Trophoblast cell (in vitro differentiated cells and primary cell): ENCODE results near the gene PRDM1.

Experiments used
- DNase-seq, 2 donors: peaks; one replicate each; pipeline ENCODE4 v3.0.0-alpha.2; 2016
- H2AFZ ChIP-seq: 2 replicates; pipeline ENCODE4 v1.6.1; 2013; ENCODE audit warnings: low read length, moderate library complexity, mild to moderate bottlenecking; ENCODE audit not compliant: insufficient read depth, poor library complexity
- H2AK5ac ChIP-seq: 2 replicates; pipeline ENCODE4 v1.6.1; 2013; ENCODE audit warnings: mild to moderate bottlenecking, low read length
- H2BK120ac ChIP-seq: 2 replicates; pipeline ENCODE4 v1.6.1; 2013; ENCODE audit warnings: low read length, mild to moderate bottlenecking, moderate library complexity; ENCODE audit not compliant: insufficient read depth, poor library complexity
- H2BK12ac ChIP-seq: 2 replicates; pipeline ENCODE4 v1.6.1; 2013; ENCODE audit warnings: mild to moderate bottlenecking, low read length, moderate library complexity
- H2BK5ac ChIP-seq: 2 replicates; pipeline ENCODE4 v1.6.1; 2013; ENCODE audit warnings: low read length, low read depth, moderate library complexity, mild to moderate bottlenecking; ENCODE audit not compliant: poor library complexity
- H3K14ac ChIP-seq: 2 replicates; pipeline ENCODE4 v1.6.1; 2013; ENCODE audit warnings: mild to moderate bottlenecking, low read length
- H3K18ac ChIP-seq: 2 replicates; pipeline ENCODE4 v1.6.1; 2013; ENCODE audit warnings: mild to moderate bottlenecking, low read length
- H3K23ac ChIP-seq: 2 replicates; pipeline ENCODE4 v1.6.1; 2013; ENCODE audit warnings: low read length
- H3K27ac ChIP-seq: 2 replicates; pipeline ENCODE4 v1.5.1; 2013; ENCODE audit warnings: low read depth, mild to moderate bottlenecking, inconsistent platforms, low read length, moderate library complexity
- H3K27me3 ChIP-seq: 2 replicates; pipeline ENCODE4 v1.6.1; 2013; ENCODE audit warnings: inconsistent platforms, mild to moderate bottlenecking, low read length, moderate library complexity; ENCODE audit not compliant: insufficient read depth
- H3K36me3 ChIP-seq, 2 experiments: 1 replicate in 1 of 2; 2 replicates in 1 of 2; pipeline ENCODE4 v1.6.1; 2013; ENCODE audit warnings: low read length in 2 of 2, mild to moderate bottlenecking in 2 of 2, moderate library complexity in 1 of 2; ENCODE audit not compliant: insufficient read depth in 2 of 2, control insufficient read depth in 1 of 2
- H3K4ac ChIP-seq: 2 replicates; pipeline ENCODE4 v1.6.1; 2013; ENCODE audit warnings: low read depth, mild to moderate bottlenecking, low read length, moderate library complexity
- H3K4me1 ChIP-seq, 2 experiments: 1 replicate in 1 of 2; 2 replicates in 1 of 2; pipeline ENCODE4 v1.6.1; 2013; ENCODE audit warnings: low read length in 2 of 2, mild to moderate bottlenecking in 2 of 2, moderate library complexity in 1 of 2; ENCODE audit not compliant: insufficient read depth in 2 of 2, control insufficient read depth in 1 of 2
- H3K4me2 ChIP-seq: 2 replicates; pipeline ENCODE4 v1.6.1; 2013; ENCODE audit warnings: inconsistent platforms, mild to moderate bottlenecking, low read length, moderate library complexity
- H3K4me3 ChIP-seq: 2 replicates; pipeline ENCODE4 v1.5.1; 2013; ENCODE audit warnings: mild to moderate bottlenecking, low read depth, low read length, inconsistent platforms
- H3K79me1 ChIP-seq: one replicate; pipeline ENCODE4 v1.6.1; 2013; ENCODE audit warnings: low read length
- H3K79me2 ChIP-seq: 2 replicates; pipeline ENCODE4 v1.6.1; 2013; ENCODE audit warnings: low read length, mild to moderate bottlenecking; ENCODE audit not compliant: control insufficient read depth, insufficient read depth, poor library complexity
- H3K9ac ChIP-seq: 2 replicates; pipeline ENCODE4 v1.6.1; 2013; ENCODE audit warnings: mild to moderate bottlenecking, low read length
- H3K9me3 ChIP-seq: 2 replicates; pipeline ENCODE4 v1.6.1; 2013; ENCODE audit warnings: low read depth, mild to moderate bottlenecking, control low read depth, inconsistent platforms, low read length; ENCODE audit not compliant: insufficient read depth
- H4K12ac ChIP-seq: 2 replicates; pipeline ENCODE4 v1.6.1; 2013; ENCODE audit warnings: low read depth, mild to moderate bottlenecking, low read length, moderate library complexity
- H4K8ac ChIP-seq: 2 replicates; pipeline ENCODE4 v1.6.1; 2013; ENCODE audit warnings: low read depth, mild to moderate bottlenecking, low read length, moderate library complexity
- H4K91ac ChIP-seq: one replicate; pipeline ENCODE4 v1.6.1; 2013; ENCODE audit warnings: low read depth, mild to moderate bottlenecking, low read length, moderate library complexity
- WGBS: extraction: QIAGEN DNeasy Blood & Tissue Kit; methylation state at CpG from one replicate; pipeline ENCODE4 v1.1.7; 2013; ENCODE audit warnings: missing lambda C conversion rate; ENCODE audit not compliant: insufficient read length, insufficient coverage; ENCODE audit errors: extremely low coverage; 5-methylcytosine and 5-hydroxymethylcytosine counted together

The PRDM1 gene

GRCh38 chr6:106094964-106095335 is 8.8 kb downstream of the PRDM1 start:
- no peak for DNase-seq
- H3K14ac ChIP-seq = no peak overlapping the region
- no peak overlapping the region for H3K27ac ChIP-seq

DNA sequence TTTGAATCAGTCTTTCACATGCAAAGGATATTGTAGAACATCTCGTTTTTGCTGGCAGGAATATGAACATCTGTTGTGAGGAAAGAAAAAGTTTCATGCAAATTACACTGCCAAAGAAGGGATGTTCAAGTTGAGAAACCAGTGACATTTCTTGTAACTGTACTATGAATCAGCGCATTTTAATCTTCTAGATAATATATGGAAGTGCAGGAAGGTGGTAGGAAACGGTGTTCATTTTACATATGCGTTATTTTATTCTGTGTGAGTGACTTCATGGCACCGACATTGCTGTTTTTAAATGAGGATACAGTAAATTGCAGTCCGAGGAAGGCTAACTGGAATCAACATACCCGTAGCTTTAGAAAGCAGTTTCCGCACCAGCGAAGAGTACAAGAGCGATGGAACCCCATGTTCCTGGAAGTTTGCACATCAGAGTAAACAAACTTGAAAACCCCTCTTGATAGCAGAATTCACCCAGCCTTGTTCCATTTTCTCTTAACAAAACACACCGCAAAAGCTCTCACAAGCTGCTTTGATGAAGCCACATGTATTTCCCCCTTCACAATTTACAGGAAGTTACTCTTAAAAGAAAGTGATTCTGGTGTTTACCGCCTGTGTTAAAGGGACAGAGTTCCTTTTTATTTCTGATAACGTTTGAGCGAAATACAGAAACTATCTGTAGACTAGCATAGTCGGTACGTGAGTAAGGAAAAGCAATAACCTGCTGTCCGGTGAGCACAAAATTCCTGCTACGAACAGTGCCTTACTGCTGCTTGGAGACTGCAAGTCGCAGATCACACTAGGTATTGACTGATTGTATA is 11.5 kb downstream of the PRDM1 start:
- Histone ChIP-seq H3K79me2 (no peaks in the 10 kb centered on the region), H3K27ac (no peak overlapping the region), H4K91ac (no peak overlapping the region), H3K36me3 (no peaks in the 10 kb centered on the region), H2BK12ac (no peak overlapping the region), H2BK5ac (no peak overlapping the region), H3K14ac (no peak overlapping the region), H3K4ac (no peak overlapping the region), H3K4me2 (peak overlapping the region; percentile 49), H3K18ac (no peak overlapping the region), H3K4me1 (peaks cover 7 to 11% of the 10 kb centered on the region in 2 experiments), H3K9me3 (no peaks in the 10 kb centered on the region), H3K79me1 (peaks cover 2% of the 10 kb centered on the region), H3K4me3 (no peak overlapping the region), H2AFZ (no peak overlapping the region), H3K23ac (no peak overlapping the region), H2AK5ac (no peak overlapping the region), H2BK120ac (no peak overlapping the region), H4K12ac (no peak overlapping the region), H3K9ac (no peak overlapping the region), H3K27me3 (peaks cover 2% of the 10 kb centered on the region), H4K8ac (peak overlapping the region; percentile 40)
- DNase-seq = peak in 1 of 2 donors; percentile 59
- WGBS = no CpG with 5 or more reads among the region's 19 CpGs

More at GRCh38 chr6:106094964-106095335, 8.8 kb downstream of the PRDM1 start:
- H3K36me3 ChIP-seq = no peaks in the 10 kb centered on the region
- WGBS = no CpG with 5 or more reads among the region's 2 CpGs
- no peak overlapping the region for H3K4me3 ChIP-seq
- H3K4me2 ChIP-seq = no peak overlapping the region
- peaks cover 2% of the 10 kb centered on the region for H3K79me1 ChIP-seq
- H3K9ac ChIP-seq = no peak overlapping the region
- H2AK5ac ChIP-seq = no peak overlapping the region
- H3K18ac ChIP-seq = no peak overlapping the region
- H2AFZ ChIP-seq = no peak overlapping the region
- H3K27me3 ChIP-seq = no peaks in the 10 kb centered on the region
- peaks cover 7 to 11% of the 10 kb centered on the region in 2 experiments for H3K4me1 ChIP-seq
- H2BK12ac ChIP-seq = no peak overlapping the region
- H4K8ac ChIP-seq = no peak overlapping the region
- H3K9me3 ChIP-seq = no peaks in the 10 kb centered on the region
- H3K23ac ChIP-seq = no peak overlapping the region
- no peak overlapping the region for H2BK120ac ChIP-seq
- no peak overlapping the region for H2BK5ac ChIP-seq
- no peak overlapping the region for H3K4ac ChIP-seq
- no peak overlapping the region for H4K91ac ChIP-seq
- H3K79me2 ChIP-seq = no peaks in the 10 kb centered on the region
- no peak overlapping the region for H4K12ac ChIP-seq

- Histone ChIP-seq H2BK12ac (peak overlapping the region; percentile 75), H2AFZ (peak overlapping the region; percentile 30), H3K36me3 (no peaks in the 10 kb centered on the region)
These were observed 12.5 kb downstream of the PRDM1 start for GRCh38 chr6:106098383-106099234.

GRCh38 chr6:106099235-106099537 is 13.1 kb downstream of the PRDM1 start:
- Histone ChIP-seq H3K9ac (no peak overlapping the region), H4K91ac (peak overlapping the region; percentile 41), H3K79me2 (no peaks in the 10 kb centered on the region), H3K27ac (no peak overlapping the region), H3K79me1 (peaks cover 2% of the 10 kb centered on the region), H3K27me3 (peaks cover 2% of the 10 kb centered on the region), H3K4ac (no peak overlapping the region), H3K9me3 (no peaks in the 10 kb centered on the region), H3K36me3 (no peaks in the 10 kb centered on the region), H3K4me2 (peak overlapping the region; percentile 51), H2BK120ac (peak overlapping the region; percentile 31), H3K4me3 (no peak overlapping the region), H2BK12ac (peak overlapping the region; percentile 75), H3K18ac (no peak overlapping the region), H4K8ac (peak overlapping the region; percentile 34), H2AK5ac (no peak overlapping the region), H3K23ac (no peak overlapping the region), H3K14ac (no peak overlapping the region), H2BK5ac (no peak overlapping the region), H2AFZ (no peak overlapping the region), H3K4me1 (peaks cover 7 to 11% of the 10 kb centered on the region in 2 experiments), H4K12ac (peak overlapping the region; percentile 66)
- DNase-seq = peak in 1 of 2 donors; percentile 19
- WGBS = no CpG with 5 or more reads among the region's 7 CpGs

More at GRCh38 chr6:106098383-106099234, 12.5 kb downstream of the PRDM1 start:
- peak; percentile 36 to 40 for DNase-seq
- H2AK5ac ChIP-seq = no peak overlapping the region
- peak overlapping the region; percentile 49 for H4K8ac ChIP-seq
- H3K79me1 ChIP-seq = peaks cover 2% of the 10 kb centered on the region
- no peak overlapping the region for H2BK5ac ChIP-seq
- H3K27me3 ChIP-seq = peaks cover 2% of the 10 kb centered on the region
- H4K12ac ChIP-seq = no peak overlapping the region
- no peak overlapping the region for H3K4me3 ChIP-seq
- H3K18ac ChIP-seq = no peak overlapping the region
- no peaks in the 10 kb centered on the region for H3K9me3 ChIP-seq
- no peak overlapping the region for H3K14ac ChIP-seq
- no CpG with 5 or more reads among the region's 19 CpGs for WGBS
- no peak overlapping the region for H3K4ac ChIP-seq
- no peak overlapping the region for H3K27ac ChIP-seq
- peak overlapping the region; percentile 31 for H2BK120ac ChIP-seq
- H3K79me2 ChIP-seq = no peaks in the 10 kb centered on the region
- H4K91ac ChIP-seq = peak overlapping the region; percentile 50
- peak overlapping the region; percentile 51 for H3K4me2 ChIP-seq
- H3K23ac ChIP-seq = no peak overlapping the region
- H3K9ac ChIP-seq = no peak overlapping the region
- H3K4me1 ChIP-seq = peaks cover 7 to 11% of the 10 kb centered on the region in 2 experiments
